Medulla oblongata (tissue), 1 donor: ENCODE data around the gene GAN.
"Not testable (repeated sequence)": the region's sequence is repeated elsewhere in the genome, so short reads cannot be mapped to it uniquely, and the experiment has no call there.

Experiments
- DNase-seq: peaks from one replicate; pipeline ENCODE4 v3.0.0-alpha.2; 2015; ENCODE audit errors: extremely low spot score

Gene GAN

DNA sequence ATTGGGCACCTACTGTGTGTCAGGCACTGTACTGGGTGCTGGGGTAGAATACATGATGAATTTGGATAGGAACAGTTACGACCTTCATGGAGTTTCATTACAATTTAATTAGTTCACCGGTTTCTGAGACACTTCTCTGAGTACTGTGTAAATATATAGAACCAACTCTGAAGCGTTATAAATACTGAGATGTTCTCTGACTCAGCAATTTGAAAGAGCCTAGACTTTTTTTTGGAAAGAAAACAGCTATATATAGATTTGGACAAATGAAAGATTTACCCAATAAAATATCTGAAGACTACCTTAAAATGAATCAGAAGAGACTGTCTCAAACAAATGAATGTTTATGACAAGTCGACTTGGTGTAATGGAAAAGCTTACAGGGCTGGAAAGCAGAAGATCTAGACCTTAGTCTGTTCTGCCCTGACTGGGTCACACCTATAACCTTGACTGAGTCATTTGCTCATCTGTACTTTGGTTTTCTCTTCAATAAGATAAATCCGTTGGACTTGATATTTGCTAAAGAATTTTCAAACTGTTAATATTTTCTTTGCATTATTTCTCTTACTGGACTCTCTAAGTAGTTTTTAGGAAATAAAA is 4.6 kb upstream of the GAN start:
- DNase-seq = no peak

DNA sequence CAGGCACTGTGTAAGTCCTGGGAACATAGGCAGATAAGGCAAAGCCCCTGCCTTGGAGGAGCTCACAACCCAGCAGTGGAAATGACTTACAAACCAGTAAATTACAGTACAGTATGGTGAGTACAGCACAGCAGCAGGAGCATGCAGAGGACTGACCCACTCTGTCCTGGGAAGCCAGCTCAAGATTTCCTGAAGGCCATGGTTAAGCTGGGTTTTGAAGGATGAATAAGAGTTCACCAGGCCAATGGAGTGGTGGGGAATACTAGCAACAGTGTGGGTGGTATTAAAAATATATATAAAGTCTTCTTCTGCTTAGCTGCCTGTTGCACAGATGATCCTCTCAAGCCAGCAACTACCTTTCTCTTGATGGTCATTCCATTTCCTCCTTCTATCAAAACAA is 3.0 kb upstream of the GAN start:
- DNase-seq = no peak

GRCh38 chr16:81313701-81314602 is 810 bp upstream of the GAN start:
- DNase-seq = no peak

DNA sequence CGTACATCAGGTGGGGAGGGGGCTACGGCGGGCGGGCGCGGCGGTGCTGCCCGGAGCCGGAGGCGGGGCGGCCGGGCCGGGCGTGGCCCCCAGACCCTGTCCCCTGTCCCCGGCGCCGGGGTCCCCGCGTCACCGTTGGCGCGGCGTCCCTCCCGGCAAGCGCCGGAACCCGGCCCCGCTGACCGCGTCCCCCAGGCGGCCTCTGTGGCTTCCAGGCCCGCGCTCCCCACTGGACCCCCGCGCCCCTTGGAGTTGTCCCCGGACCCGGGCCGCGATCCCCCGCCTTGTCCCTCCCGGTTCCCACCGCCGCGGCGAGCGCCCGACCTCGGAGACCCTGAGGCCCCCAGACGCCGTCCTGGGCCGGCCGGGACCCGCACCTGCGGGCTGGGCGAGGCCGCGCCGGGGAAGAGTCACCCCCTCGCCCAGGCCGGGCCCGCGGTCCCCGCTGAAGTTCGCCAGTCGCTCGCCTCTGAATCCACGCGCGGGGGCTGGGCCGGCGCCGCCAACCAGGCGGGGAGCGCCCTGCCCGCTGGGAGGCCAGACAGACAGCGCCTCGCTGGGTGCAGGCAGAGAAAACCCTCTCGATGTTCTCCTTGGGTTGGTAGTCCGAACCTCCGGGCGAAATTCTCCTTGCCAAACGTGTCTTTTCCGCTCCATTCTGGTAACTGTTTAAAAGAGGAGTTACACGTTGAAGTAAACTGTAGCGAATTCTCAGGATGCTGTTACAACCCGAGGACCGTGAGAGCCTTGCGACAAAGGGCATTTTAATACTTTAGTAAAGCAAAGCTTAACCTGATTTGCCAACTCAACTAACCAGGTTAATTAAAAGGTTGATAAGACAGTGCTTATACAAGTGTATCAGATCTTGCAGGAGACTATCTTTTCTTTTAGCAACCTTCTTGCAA is 761 bp downstream of the GAN start:
- peak; percentile 47 for DNase-seq

- DNase-seq = no peak
These were observed 1.4 kb downstream of the GAN start for GRCh38 chr16:81316176-81316496.

GRCh38 chr16:81318711-81319110 is 3.9 kb downstream of the GAN start:
- no peak for DNase-seq

GRCh38 chr16:81319221-81319912 is 4.6 kb downstream of the GAN start:
- DNase-seq = no peak

DNA sequence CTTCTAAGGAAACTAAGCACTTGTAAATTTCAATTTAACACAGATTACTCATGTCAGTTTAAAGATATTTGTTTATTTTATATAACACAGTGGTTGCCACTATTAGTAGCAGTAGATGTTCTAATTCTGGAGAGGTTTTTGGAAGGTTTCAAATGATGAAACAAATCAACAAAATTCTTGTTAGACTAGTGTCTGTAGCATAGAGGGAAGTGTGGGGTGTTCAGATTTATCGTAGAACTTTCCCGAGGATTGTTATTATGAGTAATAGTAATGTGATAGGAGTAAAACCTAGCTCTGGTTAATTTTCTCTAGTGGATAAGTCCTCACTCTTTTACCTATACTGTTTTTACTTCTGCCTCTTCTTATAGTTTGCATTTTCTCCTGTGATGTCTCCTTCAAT is 6.3 kb downstream of the GAN start:
- no peak for DNase-seq

DNA sequence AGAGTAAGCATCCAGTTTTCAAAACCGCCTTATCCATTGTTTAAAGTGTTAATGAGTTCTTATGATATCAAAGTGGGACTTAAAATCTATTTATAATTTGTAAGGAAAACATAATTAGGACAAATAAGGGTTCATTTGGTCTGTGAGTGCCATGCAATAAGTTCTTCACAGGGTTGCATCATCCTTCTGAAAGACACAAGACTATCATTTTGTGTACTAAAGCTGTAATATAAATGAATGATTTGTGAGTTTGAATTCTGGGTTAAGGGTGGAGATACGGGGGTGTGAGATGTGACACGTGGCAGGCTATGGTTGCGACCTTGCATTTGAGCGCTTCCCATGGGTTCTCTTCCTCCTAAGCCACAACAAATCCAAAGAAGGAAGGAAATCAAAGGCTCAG is 6.8 kb downstream of the GAN start:
- DNase-seq = no peak

GRCh38 chr16:81324808-81325207 is 10.0 kb downstream of the GAN start:
- DNase-seq = no peak

DNA sequence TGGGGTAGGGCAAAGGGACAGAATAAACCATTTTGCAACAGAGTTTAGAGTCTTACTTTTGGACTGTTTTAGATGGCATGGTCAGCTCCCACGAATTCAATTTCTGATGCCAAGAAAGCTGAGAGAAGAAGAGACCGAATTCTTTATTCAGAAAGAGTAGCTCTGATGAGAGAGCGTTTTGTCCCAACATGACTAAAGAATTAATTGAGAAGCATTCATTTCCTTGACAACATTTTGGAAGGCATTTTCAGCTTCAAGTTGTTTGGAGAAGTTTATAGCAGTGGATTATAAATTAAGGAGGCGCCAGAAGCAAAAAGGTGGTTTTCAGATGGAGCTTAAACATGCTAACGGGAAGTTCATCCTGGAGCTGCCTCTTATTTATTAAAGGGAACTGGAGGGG is 12.2 kb downstream of the GAN start:
- peak; percentile 76 for DNase-seq

- no peak for DNase-seq
These were observed 12.9 kb downstream of the GAN start for GRCh38 chr16:81327447-81328196.

DNA sequence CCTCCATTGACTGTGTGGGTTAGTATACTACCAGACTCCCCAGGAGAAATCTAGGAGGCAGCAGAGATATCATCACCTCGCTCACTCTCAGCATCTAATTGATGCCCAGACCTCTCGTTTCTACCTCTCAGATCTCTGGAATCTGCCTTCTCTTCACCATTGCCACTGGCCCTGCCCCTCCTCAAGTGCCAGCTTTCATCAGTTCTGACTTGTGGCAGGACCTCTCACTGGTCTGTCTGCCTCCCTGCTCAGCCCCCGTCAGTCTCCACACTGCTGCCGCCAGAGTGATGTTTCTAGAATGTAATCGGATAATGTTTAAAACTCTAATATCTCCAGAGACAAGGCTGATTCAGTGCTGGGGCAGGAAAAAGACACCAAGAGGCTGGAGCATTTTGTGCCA is 15.2 kb downstream of the GAN start:
- no peak for DNase-seq

GRCh38 chr16:81333356-81333755 is 18.6 kb downstream of the GAN start:
- no peak for DNase-seq

GRCh38 chr16:81335669-81336068 is 20.9 kb downstream of the GAN start:
- no peak for DNase-seq

DNA sequence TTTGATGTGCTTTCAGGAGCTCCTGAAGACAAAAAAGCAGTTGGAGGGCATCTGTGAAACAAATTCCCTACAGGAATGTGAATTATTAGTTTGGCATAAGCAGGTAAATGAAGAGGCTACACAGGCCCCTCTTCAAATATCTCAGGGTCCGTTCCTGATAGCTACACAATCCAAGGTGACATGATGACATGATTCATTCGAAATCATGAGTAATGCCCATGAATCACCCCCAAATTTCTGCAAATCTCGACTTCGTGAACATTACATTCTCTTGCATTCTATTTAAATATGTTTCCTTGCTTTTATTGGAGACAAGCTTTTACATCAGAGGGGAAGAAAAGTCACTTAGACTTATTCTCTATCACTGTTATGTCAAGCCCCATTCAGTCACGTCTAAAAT is 22.3 kb downstream of the GAN start:
- no peak for DNase-seq

- not testable (repeated sequence) for DNase-seq
These were observed 30.4 kb downstream of the GAN start for GRCh38 chr16:81345172-81345571.

DNA sequence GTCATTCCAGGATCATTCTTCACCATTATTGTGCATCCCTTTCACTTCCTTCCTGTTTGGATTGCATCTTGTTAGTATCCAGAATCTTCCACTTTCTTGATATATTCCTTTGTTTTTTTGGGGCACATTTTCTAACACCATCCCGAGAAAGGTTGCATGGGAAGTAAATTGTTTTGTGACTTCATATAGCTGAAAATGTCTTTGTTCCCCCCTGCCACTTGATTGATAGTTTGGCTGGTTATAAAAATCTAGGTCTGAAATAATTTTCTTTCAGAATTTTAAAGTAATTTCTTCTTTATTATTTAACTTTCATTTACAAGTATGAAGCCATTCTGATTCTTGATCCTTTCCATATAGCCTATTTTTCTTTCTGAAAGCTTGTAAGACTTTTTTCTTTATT is 32.7 kb downstream of the GAN start:
- DNase-seq = no peak

DNA sequence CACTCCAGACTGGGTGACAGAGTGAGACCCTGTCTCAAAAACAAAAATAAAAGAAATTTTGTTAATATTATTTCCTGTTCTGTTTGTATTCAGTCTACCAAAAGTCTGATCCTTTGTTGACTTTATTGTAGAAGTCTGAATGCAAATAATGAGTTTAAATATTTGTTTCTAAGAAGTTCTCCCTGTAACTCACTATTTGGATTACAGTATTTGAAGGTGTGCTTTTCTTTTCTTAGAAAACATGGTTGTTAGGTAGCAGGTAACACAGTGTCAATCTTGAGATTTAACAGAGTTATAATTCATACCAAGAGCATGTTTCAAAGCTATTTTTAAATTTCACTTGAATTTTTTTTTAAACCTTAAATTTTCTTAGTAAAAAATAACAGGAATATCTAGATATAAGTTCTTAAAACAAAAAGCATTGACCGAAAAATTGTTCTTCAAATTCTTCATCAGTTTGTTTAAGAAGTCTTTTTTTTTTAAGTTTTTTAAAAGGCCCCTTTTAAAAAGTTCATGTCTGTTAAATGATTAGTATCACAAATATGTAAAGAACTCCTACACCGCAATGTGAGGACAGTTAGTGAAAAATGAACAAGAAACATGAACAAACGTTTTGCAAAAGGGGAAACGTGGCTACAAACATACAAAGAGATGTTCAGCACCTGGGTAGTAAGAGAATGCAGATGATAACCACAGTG is 35.0 kb downstream of the GAN start:
- no peak for DNase-seq

DNA sequence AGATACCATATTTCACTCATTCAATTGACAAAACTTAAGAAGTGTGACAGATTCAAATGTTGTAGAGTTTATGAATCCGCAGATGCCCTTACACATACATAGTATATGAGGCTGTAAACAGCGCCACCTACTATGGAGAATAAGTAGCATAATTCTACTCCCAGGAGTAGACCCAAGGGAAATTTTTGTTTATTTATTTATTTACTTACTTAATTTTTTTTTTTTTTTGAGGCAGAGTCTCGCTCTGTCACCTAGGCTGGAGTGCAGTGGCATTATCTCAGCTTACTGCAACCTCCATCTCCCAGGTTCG is 35.5 kb downstream of the GAN start:
- DNase-seq = no peak

DNA sequence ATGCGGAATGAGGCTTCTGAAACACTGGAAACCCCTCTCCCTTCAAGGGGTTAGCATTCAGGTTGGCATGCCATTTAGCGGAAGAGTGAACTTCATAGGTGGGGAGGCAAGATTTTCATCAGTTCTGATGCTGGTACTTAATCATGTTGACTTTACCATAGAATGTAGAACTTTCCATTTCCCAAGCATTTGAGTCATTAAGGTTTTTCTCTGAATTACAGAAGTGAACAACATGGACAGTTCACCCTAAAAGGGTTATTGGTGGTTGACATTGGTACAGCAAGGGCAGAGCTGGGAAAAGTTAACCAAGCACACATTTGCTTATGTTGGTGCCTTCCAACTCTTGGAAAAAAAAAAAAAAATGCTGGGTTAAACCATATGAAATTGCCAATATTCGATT is 39.1 kb downstream of the GAN start:
- no peak for DNase-seq
